ENCODE measurements around the gene HSD17B12. TPM values are rescaled to one million over a fixed set of nuclear protein-coding genes. Genes with fewer than 3 reads are reported as not detected.

HSD17B12 gene
- polyA plus RNA-seq (2013, experiment 1 of 2): 78.6 TPM
- polyA plus RNA-seq (2013, experiment 2 of 2): 81.2 TPM

- Histone ChIP-seq H2AFZ (ENCODE audit: low read length) (peak within 1 kb of the TSS; percentile 88), H2BK15ac (ENCODE audit: low read length) (no peak within 1 kb of the TSS), H3K79me1 (ENCODE audit: low read depth, low read length) (peaks cover 2% of the 10 kb centered on the region), H3K36me3 (replicated peaks in 1 of 2; ENCODE audit: control insufficient read depth in 2 of 2, insufficient read depth in 2 of 2, low read length in 2 of 2) (peaks cover 0 to 32% of the 10 kb centered on the region in 2 donors), H3K4me2 (ENCODE audit: insufficient read depth, low read length, poor library complexity, severe bottlenecking) (peak within 1 kb of the TSS; percentile 51), H2BK5ac (ENCODE audit: low read length) (peak within 1 kb of the TSS; percentile 83), H3K27ac (replicated peaks; ENCODE audit: low read length) (peak within 1 kb of the TSS; percentile 80), H2BK12ac (ENCODE audit: low read length) (no peak within 1 kb of the TSS), H3K4me3 (ENCODE audit: low read length in 2 of 2) (peak within 1 kb of the TSS; percentile 56 to 95), H2AK5ac (ENCODE audit: low read depth, low read length) (no peak within 1 kb of the TSS), H3K18ac (ENCODE audit: low read length) (peak within 1 kb of the TSS; percentile 99), H3K23ac (ENCODE audit: low read depth, low read length, poor library complexity) (peak within 1 kb of the TSS; percentile 93), H3K4ac (ENCODE audit: low read length) (no peak within 1 kb of the TSS), H2BK120ac (ENCODE audit: low read depth, low read length) (no peak within 1 kb of the TSS), H3K4me1 (ENCODE audit: control insufficient read depth in 2 of 2, insufficient read depth in 1 of 2, low read depth in 1 of 2, low read length in 2 of 2) (no peaks in the 10 kb centered on the region), H4K8ac (ENCODE audit: low read depth, low read length) (no peak within 1 kb of the TSS), H3K27me3 (ENCODE audit: control insufficient read depth in 3 of 3, insufficient read depth in 3 of 3, low read depth in 1 of 3, low read length in 3 of 3) (no peaks in the 10 kb centered on the region), H3K9me3 (replicated peaks in 1 of 2; ENCODE audit: control insufficient read depth in 2 of 2, insufficient read depth in 1 of 2, low read depth in 1 of 2, low read length in 2 of 2) (peaks cover 0 to 10% of the 10 kb centered on the region in 2 donors), H4K91ac (ENCODE audit: low read depth, low read length, poor library complexity) (no peak within 1 kb of the TSS), H3K9ac (ENCODE audit: low read depth, low read length, poor library complexity) (peak within 1 kb of the TSS; percentile 92), H3K14ac (ENCODE audit: low read length) (peak within 1 kb of the TSS; percentile 97)
- peak; percentile 95 for DNase-seq (ENCODE audit: low spot score)
- WGBS, 2 donors (ENCODE audit: extremely low coverage in 2 of 2, insufficient read length in 2 of 2, insufficient replicate concordance in 1 of 2): no CpG with 5 or more reads among the region's 62 CpGs
These were observed at the start of gene HSD17B12 for GRCh38 chr11:43680521-43681400. Gene HSD17B12, plus strand, starts transcription at chr11:43680738. Its CDS starts 90 bp downstream, at chr11:43680828.

DNA sequence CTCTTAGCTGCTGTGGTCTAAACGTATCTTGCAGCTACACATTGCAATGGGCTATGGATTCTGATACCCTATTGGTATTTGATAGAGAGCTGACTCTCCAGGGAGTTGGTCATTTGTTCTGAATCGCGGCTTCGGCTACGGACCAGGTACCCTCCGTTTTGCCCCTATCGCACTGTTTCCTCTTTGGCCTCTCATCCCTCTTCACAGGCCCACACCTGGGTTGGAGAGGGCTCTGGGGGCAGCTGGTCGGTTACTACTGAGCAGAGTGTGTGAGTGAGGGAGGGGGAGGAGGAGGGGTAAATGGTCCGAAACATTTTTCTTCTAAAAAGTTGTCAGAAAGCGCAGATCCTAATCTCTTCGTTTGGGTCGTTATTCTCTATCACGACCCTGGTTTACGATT, 48.8 kb upstream of the HSD17B12 start:
- Histone ChIP-seq H2BK12ac (ENCODE audit: low read length) (no peak overlapping the region), H2AK5ac (ENCODE audit: low read depth, low read length) (no peak overlapping the region), H3K18ac (ENCODE audit: low read length) (no peak overlapping the region), H3K27me3 (ENCODE audit: control insufficient read depth in 3 of 3, insufficient read depth in 3 of 3, low read depth in 1 of 3, low read length in 3 of 3) (peaks cover 0 to 25% (median 0%) of the 10 kb centered on the region in 3 experiments), H2AFZ (ENCODE audit: low read length) (no peak overlapping the region), H2BK120ac (ENCODE audit: low read depth, low read length) (no peak overlapping the region), H3K4ac (ENCODE audit: low read length) (no peak overlapping the region), H3K27ac (replicated peaks; ENCODE audit: low read length) (no peak overlapping the region), H4K8ac (ENCODE audit: low read depth, low read length) (no peak overlapping the region), H3K9me3 (replicated peaks in 1 of 2; ENCODE audit: control insufficient read depth in 2 of 2, insufficient read depth in 1 of 2, low read depth in 1 of 2, low read length in 2 of 2) (no peaks in the 10 kb centered on the region), H3K4me1 (ENCODE audit: control insufficient read depth in 2 of 2, insufficient read depth in 1 of 2, low read depth in 1 of 2, low read length in 2 of 2) (peaks cover 0 to 2% of the 10 kb centered on the region in 2 donors), H3K4me3 (ENCODE audit: low read length in 2 of 2) (no peak overlapping the region), H3K23ac (ENCODE audit: low read depth, low read length, poor library complexity) (no peak overlapping the region), H3K9ac (ENCODE audit: low read depth, low read length, poor library complexity) (no peak overlapping the region), H3K14ac (ENCODE audit: low read length) (peak overlapping the region; percentile 38), H3K36me3 (replicated peaks in 1 of 2; ENCODE audit: control insufficient read depth in 2 of 2, insufficient read depth in 2 of 2, low read length in 2 of 2) (no peaks in the 10 kb centered on the region), H3K79me1 (ENCODE audit: low read depth, low read length) (no peaks in the 10 kb centered on the region), H2BK15ac (ENCODE audit: low read length) (no peak overlapping the region), H3K4me2 (ENCODE audit: insufficient read depth, low read length, poor library complexity, severe bottlenecking) (no peak overlapping the region), H4K91ac (ENCODE audit: low read depth, low read length, poor library complexity) (no peak overlapping the region), H2BK5ac (ENCODE audit: low read length) (no peak overlapping the region)
- no CpG with 5 or more reads among the region's 14 CpGs for WGBS, 2 donors (ENCODE audit: extremely low coverage in 2 of 2, insufficient read length in 2 of 2, insufficient replicate concordance in 1 of 2)
- DNase-seq (ENCODE audit: low spot score): no peak

DNA sequence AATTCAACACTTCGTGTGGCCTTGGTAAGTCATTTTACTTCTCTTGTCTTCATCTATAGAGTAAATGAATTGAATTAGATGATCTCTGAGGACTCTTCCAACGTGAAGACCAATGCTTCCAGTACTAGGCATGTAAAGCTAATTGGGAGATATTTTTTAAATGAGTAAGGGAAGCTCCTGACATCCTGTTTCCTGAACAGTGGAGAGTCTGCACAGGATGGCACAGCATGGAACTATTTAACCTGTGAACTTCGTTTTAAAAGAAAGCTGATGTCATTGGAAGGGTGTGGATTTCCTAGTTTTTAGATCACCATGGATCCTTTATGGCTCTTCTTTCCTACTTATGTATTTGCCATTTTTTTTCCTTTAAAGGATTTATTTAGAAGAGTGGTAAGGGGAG, 48.4 kb upstream of the HSD17B12 start:
- Histone ChIP-seq H3K4ac (ENCODE audit: low read length) (no peak overlapping the region), H2BK15ac (ENCODE audit: low read length) (no peak overlapping the region), H3K27ac (replicated peaks; ENCODE audit: low read length) (no peak overlapping the region), H3K4me1 (ENCODE audit: control insufficient read depth in 2 of 2, insufficient read depth in 1 of 2, low read depth in 1 of 2, low read length in 2 of 2) (peaks cover 0 to 2% of the 10 kb centered on the region in 2 donors), H2BK5ac (ENCODE audit: low read length) (no peak overlapping the region), H2BK12ac (ENCODE audit: low read length) (no peak overlapping the region), H2BK120ac (ENCODE audit: low read depth, low read length) (no peak overlapping the region), H3K27me3 (ENCODE audit: control insufficient read depth in 3 of 3, insufficient read depth in 3 of 3, low read depth in 1 of 3, low read length in 3 of 3) (peaks cover 0 to 25% (median 0%) of the 10 kb centered on the region in 3 experiments), H2AFZ (ENCODE audit: low read length) (no peak overlapping the region), H3K4me3 (ENCODE audit: low read length in 2 of 2) (no peak overlapping the region), H2AK5ac (ENCODE audit: low read depth, low read length) (no peak overlapping the region), H3K23ac (ENCODE audit: low read depth, low read length, poor library complexity) (no peak overlapping the region), H3K79me1 (ENCODE audit: low read depth, low read length) (no peaks in the 10 kb centered on the region), H3K14ac (ENCODE audit: low read length) (no peak overlapping the region), H3K4me2 (ENCODE audit: insufficient read depth, low read length, poor library complexity, severe bottlenecking) (no peak overlapping the region), H3K18ac (ENCODE audit: low read length) (no peak overlapping the region), H3K9ac (ENCODE audit: low read depth, low read length, poor library complexity) (no peak overlapping the region), H4K91ac (ENCODE audit: low read depth, low read length, poor library complexity) (no peak overlapping the region), H4K8ac (ENCODE audit: low read depth, low read length) (no peak overlapping the region), H3K9me3 (replicated peaks in 1 of 2; ENCODE audit: control insufficient read depth in 2 of 2, insufficient read depth in 1 of 2, low read depth in 1 of 2, low read length in 2 of 2) (no peaks in the 10 kb centered on the region), H3K36me3 (replicated peaks in 1 of 2; ENCODE audit: control insufficient read depth in 2 of 2, insufficient read depth in 2 of 2, low read length in 2 of 2) (no peaks in the 10 kb centered on the region)
- WGBS, 2 donors (ENCODE audit: extremely low coverage in 2 of 2, insufficient read length in 2 of 2, insufficient replicate concordance in 1 of 2): no CpG with 5 or more reads among the region's 3 CpGs
- DNase-seq (ENCODE audit: low spot score): no peak

- Histone ChIP-seq H4K91ac (ENCODE audit: low read depth, low read length, poor library complexity) (no peak overlapping the region), H2BK15ac (ENCODE audit: low read length) (no peak overlapping the region), H3K4me1 (ENCODE audit: control insufficient read depth in 2 of 2, insufficient read depth in 1 of 2, low read depth in 1 of 2, low read length in 2 of 2) (no peaks in the 10 kb centered on the region), H2AK5ac (ENCODE audit: low read depth, low read length) (no peak overlapping the region), H3K27ac (replicated peaks; ENCODE audit: low read length) (no peak overlapping the region), H3K4ac (ENCODE audit: low read length) (no peak overlapping the region), H2BK120ac (ENCODE audit: low read depth, low read length) (no peak overlapping the region), H3K79me1 (ENCODE audit: low read depth, low read length) (no peaks in the 10 kb centered on the region), H2AFZ (ENCODE audit: low read length) (no peak overlapping the region), H3K14ac (ENCODE audit: low read length) (no peak overlapping the region), H4K8ac (ENCODE audit: low read depth, low read length) (no peak overlapping the region), H2BK12ac (ENCODE audit: low read length) (no peak overlapping the region), H3K36me3 (replicated peaks in 1 of 2; ENCODE audit: control insufficient read depth in 2 of 2, insufficient read depth in 2 of 2, low read length in 2 of 2) (no peaks in the 10 kb centered on the region), H3K9ac (ENCODE audit: low read depth, low read length, poor library complexity) (no peak overlapping the region), H3K9me3 (replicated peaks in 1 of 2; ENCODE audit: control insufficient read depth in 2 of 2, insufficient read depth in 1 of 2, low read depth in 1 of 2, low read length in 2 of 2) (no peaks in the 10 kb centered on the region), H2BK5ac (ENCODE audit: low read length) (no peak overlapping the region), H3K18ac (ENCODE audit: low read length) (no peak overlapping the region), H3K23ac (ENCODE audit: low read depth, low read length, poor library complexity) (no peak overlapping the region), H3K27me3 (ENCODE audit: control insufficient read depth in 3 of 3, insufficient read depth in 3 of 3, low read depth in 1 of 3, low read length in 3 of 3) (peaks cover 0 to 48% (median 0%) of the 10 kb centered on the region in 3 experiments), H3K4me2 (ENCODE audit: insufficient read depth, low read length, poor library complexity, severe bottlenecking) (no peak overlapping the region), H3K4me3 (ENCODE audit: low read length in 2 of 2) (no peak overlapping the region)
- no CpG with 5 or more reads among the region's 3 CpGs for WGBS, 2 donors (ENCODE audit: extremely low coverage in 2 of 2, insufficient read length in 2 of 2, insufficient replicate concordance in 1 of 2)
- DNase-seq (ENCODE audit: low spot score): no peak
These were observed 41.8 kb upstream of the HSD17B12 start for GRCh38 chr11:43638717-43639116.
